ENCODE results near the gene SORCS3. TPM values are rescaled to one million over a fixed set of nuclear protein-coding genes. Genes with fewer than 3 reads are reported as not detected.
A peak's percentile ranks its signal among the peaks of the same experiment; 100 is the strongest.

Gene SORCS3
- total RNA-seq, 6 experiments from 2014 or later = not detected

DNA sequence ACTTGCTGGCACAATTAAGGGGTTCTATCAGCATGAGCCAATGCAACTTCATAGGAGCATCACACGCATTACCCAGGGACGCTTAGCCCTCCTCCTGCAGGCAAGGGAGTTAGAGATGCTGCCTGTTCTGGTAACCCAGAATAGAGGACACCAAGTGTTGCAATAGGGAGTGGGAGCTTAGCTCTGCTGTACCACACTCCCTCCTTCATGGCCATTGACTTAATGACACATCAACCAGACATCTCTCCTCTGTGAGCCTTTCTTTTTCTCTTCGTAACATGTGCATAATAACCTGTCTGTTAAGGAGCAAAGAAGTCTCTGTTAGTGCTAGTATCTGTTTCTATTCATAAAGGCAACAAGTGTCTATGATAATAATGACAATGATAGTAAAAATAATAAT is 282.4 kb downstream of the SORCS3 start:
- Histone ChIP-seq H3K36me3 (no peaks in the 10 kb centered on the region), H3K4me1 (no peaks in the 10 kb centered on the region), H3K27me3 (no peaks in the 10 kb centered on the region), H3K9me3 (no peaks in the 10 kb centered on the region), H3K27ac (no peak overlapping the region), H3K4me3 (no peak overlapping the region)
- 31% methylated on average over 1 of the region's 3 CpGs for WGBS (ENCODE audit: insufficient coverage, low coverage, low lambda C conversion rate, missing lambda C conversion rate)
- no peak for ATAC-seq
- TF ChIP-seq POLR2A (IDR thresholded peaks at IDR 0.05) = no peak
- TF ChIP-seq, protein P1, sequence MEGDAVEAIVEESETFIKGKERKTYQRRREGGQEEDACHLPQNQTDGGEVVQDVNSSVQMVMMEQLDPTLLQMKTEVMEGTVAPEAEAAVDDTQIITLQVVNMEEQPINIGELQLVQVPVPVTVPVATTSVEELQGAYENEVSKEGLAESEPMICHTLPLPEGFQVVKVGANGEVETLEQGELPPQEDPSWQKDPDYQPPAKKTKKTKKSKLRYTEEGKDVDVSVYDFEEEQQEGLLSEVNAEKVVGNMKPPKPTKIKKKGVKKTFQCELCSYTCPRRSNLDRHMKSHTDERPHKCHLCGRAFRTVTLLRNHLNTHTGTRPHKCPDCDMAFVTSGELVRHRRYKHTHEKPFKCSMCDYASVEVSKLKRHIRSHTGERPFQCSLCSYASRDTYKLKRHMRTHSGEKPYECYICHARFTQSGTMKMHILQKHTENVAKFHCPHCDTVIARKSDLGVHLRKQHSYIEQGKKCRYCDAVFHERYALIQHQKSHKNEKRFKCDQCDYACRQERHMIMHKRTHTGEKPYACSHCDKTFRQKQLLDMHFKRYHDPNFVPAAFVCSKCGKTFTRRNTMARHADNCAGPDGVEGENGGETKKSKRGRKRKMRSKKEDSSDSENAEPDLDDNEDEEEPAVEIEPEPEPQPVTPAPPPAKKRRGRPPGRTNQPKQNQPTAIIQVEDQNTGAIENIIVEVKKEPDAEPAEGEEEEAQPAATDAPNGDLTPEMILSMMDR (IDR thresholded peaks at IDR 0.05) = no peak
- no peak for DNase-seq
- intact Hi-C loops (cut with DNase I) = no loop called here

- H3K27me3 ChIP-seq = no peaks in the 10 kb centered on the region
- no peak overlapping the region for H3K27ac ChIP-seq
- no peak for TF ChIP-seq POLR2A (IDR thresholded peaks at IDR 0.05)
- TF ChIP-seq, protein P1 (IDR thresholded peaks at IDR 0.05) = no peak
- H3K36me3 ChIP-seq = no peaks in the 10 kb centered on the region
- DNase-seq (no peak), ATAC-seq (no peak)
- H3K9me3 ChIP-seq = no peaks in the 10 kb centered on the region
- 49% methylated on average over 6 of the region's 6 CpGs for WGBS (ENCODE audit: insufficient coverage, low coverage, low lambda C conversion rate, missing lambda C conversion rate)
- intact Hi-C loops (cut with DNase I) = no loop called here
- H3K4me3 ChIP-seq = no peak overlapping the region
- no peaks in the 10 kb centered on the region for H3K4me1 ChIP-seq
Measured at GRCh38 chr10:104924101-104924795, 283.2 kb downstream of the SORCS3 start.

DNA sequence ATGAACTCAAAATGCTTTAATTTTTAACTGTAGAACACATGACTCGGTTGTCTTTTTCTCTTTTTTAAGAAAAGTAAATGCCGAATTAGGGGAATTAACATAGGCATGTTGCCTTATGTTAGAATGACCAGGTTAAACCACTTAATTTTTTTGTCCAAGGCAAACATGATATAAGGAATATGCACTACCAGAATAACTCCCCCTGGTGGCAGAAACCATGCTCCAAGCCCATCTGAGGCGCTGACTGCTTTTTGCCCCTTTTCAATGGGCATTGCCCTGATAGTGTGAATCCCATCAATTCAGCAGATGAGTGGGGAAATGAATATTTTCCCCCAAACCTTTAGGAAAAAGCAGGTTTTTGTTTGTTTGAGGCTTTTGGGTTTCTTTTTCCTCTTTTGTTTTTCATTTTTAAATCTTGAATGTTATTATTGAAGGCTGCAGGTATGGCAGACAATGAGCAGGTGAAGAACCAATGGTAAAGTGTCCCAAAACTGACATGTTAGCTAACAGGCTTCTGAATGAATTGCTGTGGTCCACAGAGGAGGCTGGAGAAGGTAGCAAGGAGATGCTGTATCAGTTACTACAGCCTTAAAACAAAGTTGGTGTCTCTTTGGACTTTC is 284.3 kb downstream of the SORCS3 start:
- peak; percentile 59 to 71 (median 64) for ATAC-seq
- Histone ChIP-seq H3K4me3 (no peak overlapping the region), H3K9me3 (no peaks in the 10 kb centered on the region), H3K36me3 (no peaks in the 10 kb centered on the region), H3K27me3 (no peaks in the 10 kb centered on the region), H3K27ac (no peak overlapping the region), H3K4me1 (no peaks in the 10 kb centered on the region)
- WGBS (ENCODE audit: insufficient coverage, low coverage, low lambda C conversion rate, missing lambda C conversion rate) = 8% methylated on average over 3 of the region's 3 CpGs
- no peak for TF ChIP-seq POLR2A (IDR thresholded peaks at IDR 0.05)
- TF ChIP-seq, protein P1 (IDR thresholded peaks at IDR 0.05) = peak; percentile 37 to 81 (median 66)
- intact Hi-C loops (cut with DNase I) = no loop called here
- peak in 1 of 3 donors; percentile 29 for DNase-seq

DNA sequence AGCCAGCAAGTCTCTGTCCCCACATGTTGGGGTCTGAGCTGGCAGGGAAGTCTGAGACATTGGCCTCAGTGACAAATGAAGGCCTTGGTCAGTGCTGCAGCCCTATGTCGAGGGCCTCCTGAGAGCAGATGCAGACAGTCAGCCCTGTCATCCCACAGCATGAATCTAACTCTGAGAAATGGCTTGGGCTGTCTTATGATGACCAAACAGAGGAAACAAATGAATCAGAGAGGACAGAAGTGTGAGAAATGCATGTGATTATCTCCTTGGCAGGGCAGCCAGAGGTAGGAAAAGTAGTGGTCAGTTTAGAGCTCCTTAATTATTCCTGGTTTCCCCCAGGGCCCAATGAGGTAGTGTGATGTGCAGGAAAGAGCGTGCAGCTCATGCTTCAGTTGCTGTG is 287.6 kb downstream of the SORCS3 start:
- DNase-seq = no peak
- no peaks in the 10 kb centered on the region for H3K4me1 ChIP-seq
- no peak overlapping the region for H3K27ac ChIP-seq
- H3K36me3 ChIP-seq = no peaks in the 10 kb centered on the region
- no peak for ATAC-seq
- TF ChIP-seq, protein P1 (IDR thresholded peaks at IDR 0.05) = no peak
- no peak for TF ChIP-seq POLR2A (IDR thresholded peaks at IDR 0.05)
- intact Hi-C loops (cut with DNase I) = no loop called here
- no peak overlapping the region for H3K4me3 ChIP-seq
- no peaks in the 10 kb centered on the region for H3K9me3 ChIP-seq
- no peaks in the 10 kb centered on the region for H3K27me3 ChIP-seq
- WGBS (ENCODE audit: insufficient coverage, low coverage, low lambda C conversion rate, missing lambda C conversion rate) = 44% methylated on average over 1 of the region's 2 CpGs

Measured in right lobe of liver (tissue), 6 donors.